ENCODE results near the gene SEL1L3. TPM values are rescaled to one million over a fixed set of nuclear protein-coding genes. Genes with fewer than 3 reads are reported as not detected.

The SEL1L3 gene
- total and polyA plus RNA-seq, 9 of the 15 experiments (the other 6 are each of a cell fraction or from before 2014, with no cell fraction given) = 10.0 to 44.3 (median 21.6) TPM

- TF ChIP-seq, protein P1, sequence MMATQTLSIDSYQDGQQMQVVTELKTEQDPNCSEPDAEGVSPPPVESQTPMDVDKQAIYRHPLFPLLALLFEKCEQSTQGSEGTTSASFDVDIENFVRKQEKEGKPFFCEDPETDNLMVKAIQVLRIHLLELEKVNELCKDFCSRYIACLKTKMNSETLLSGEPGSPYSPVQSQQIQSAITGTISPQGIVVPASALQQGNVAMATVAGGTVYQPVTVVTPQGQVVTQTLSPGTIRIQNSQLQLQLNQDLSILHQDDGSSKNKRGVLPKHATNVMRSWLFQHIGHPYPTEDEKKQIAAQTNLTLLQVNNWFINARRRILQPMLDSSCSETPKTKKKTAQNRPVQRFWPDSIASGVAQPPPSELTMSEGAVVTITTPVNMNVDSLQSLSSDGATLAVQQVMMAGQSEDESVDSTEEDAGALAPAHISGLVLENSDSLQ (IDR thresholded peaks at IDR 0.05) = peak; percentile 78
- TF ChIP-seq HLTF (IDR thresholded peaks at IDR 0.05) (no peak), PREB (CRISPR knock-in tag; IDR thresholded peaks at IDR 0.05) (no peak), HNRNPLL (IDR thresholded peaks at IDR 0.05; ENCODE audit: low read depth, low read length, poor library complexity, severe bottlenecking) (no peak), SOX6 (IDR thresholded peaks at IDR 0.05) (peak; percentile 22; the same call in 1 of the 2 replicates), CTCF (IDR thresholded peaks at IDR 0.05 in 2 of 3, conservative IDR thresholded peaks at IDR 0.05 in 1 of 3; ENCODE audit: insufficient read depth in 2 of 3, low read depth in 1 of 3, low read length in 3 of 3) (no peak), ZNF175 (CRISPR knock-in tag; IDR thresholded peaks at IDR 0.05; ENCODE audit: low read depth) (peak; percentile 72), SIN3A (IDR thresholded peaks at IDR 0.05; ENCODE audit: borderline replicate concordance in 2 of 2, control insufficient read depth in 1 of 2, low read depth in 2 of 2, low read length in 2 of 2) (no peak), CBFA2T3 (IDR thresholded peaks at IDR 0.05) (peak; percentile 79), ATF7 (IDR thresholded peaks at IDR 0.05) (no peak), NONO (IDR thresholded peaks at IDR 0.05; ENCODE audit: low read depth in 2 of 2, low read length in 1 of 2) (no peak), SP1 (CRISPR knock-in tag; IDR thresholded peaks at IDR 0.05) (no peak), SIN3B (IDR thresholded peaks at IDR 0.05; ENCODE audit: low read depth) (no peak), ZNF77 (CRISPR knock-in tag; IDR thresholded peaks at IDR 0.05) (no peak), SMAD3 (CRISPR knock-in tag; conservative IDR thresholded peaks at IDR 0.05) (0 out of 2 replicates have a peak, but pooled peaks have one; percentile 16), HSF4 (CRISPR knock-in tag; IDR thresholded peaks at IDR 0.05; ENCODE audit: borderline replicate concordance) (no peak), MCM5 (IDR thresholded peaks at IDR 0.05; ENCODE audit: low read depth) (no peak), GTF2A2 (tag; IDR thresholded peaks at IDR 0.05) (no peak), ZFX (CRISPR knock-in tag; IDR thresholded peaks at IDR 0.05) (no peak), TRIM28 (IDR thresholded peaks at IDR 0.05) (no peak), ZNF583 (CRISPR knock-in tag; IDR thresholded peaks at IDR 0.05) (peak; percentile 78; the same call in 1 of the 2 replicates), YY1 (IDR thresholded peaks at IDR 0.05; ENCODE audit: borderline replicate concordance in 1 of 3, control insufficient read depth in 1 of 3, extremely low read depth in 1 of 3, insufficient read depth in 3 of 3, insufficient read length in 1 of 3, insufficient replicate concordance in 2 of 3, low read depth in 1 of 3, low read length in 2 of 3) (no peak), ARID2 (IDR thresholded peaks at IDR 0.05) (no peak), SMAD4 (CRISPR knock-in tag; conservative IDR thresholded peaks at IDR 0.05) (peak; percentile 53), RCOR1 (IDR thresholded peaks at IDR 0.05; ENCODE audit: borderline replicate concordance in 1 of 2, low read depth in 2 of 2, low read length in 2 of 2) (peak in 1 of 2 experiments; percentile 57; a peak in 2 of 4 replicates), MEIS2 (IDR thresholded peaks at IDR 0.05; ENCODE audit: partially characterized antibody) (peak; percentile 43), ZNF282 (CRISPR knock-in tag; IDR thresholded peaks at IDR 0.05) (no peak)
- TF ChIP-seq, protein P2, sequence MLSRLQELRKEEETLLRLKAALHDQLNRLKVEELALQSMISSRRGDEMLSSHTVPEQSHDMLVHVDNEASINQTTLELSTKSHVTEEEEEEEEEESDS (CRISPR knock-in tag; IDR thresholded peaks at IDR 0.05) = no peak
These were observed 139.8 kb downstream of the SEL1L3 start (continued) for GRCh38 chr4:25722964-25723363.
